ENCODE measurements around the gene RAB8B. TPM values are rescaled to one million over a fixed set of nuclear protein-coding genes. Genes with fewer than 3 reads are reported as not detected.

Gene RAB8B
- total RNA-seq, 4 donors from 2014 or later, result 11.0 to 12.9 (median 12.5) TPM

GRCh38 chr15:63301088-63301487, 111.7 kb downstream of the RAB8B start:
- H3K27me3 ChIP-seq, result no peaks in the 10 kb centered on the region
- no peaks in the 10 kb centered on the region for H3K4me1 ChIP-seq
- no peak for DNase-seq (ENCODE audit: low spot score in 2 of 2)
- H3K27ac ChIP-seq, result no peak overlapping the region
- no peak for TF ChIP-seq POLR2AphosphoS5 (IDR thresholded peaks at IDR 0.05)
- TF ChIP-seq POLR2A (IDR thresholded peaks at IDR 0.05), result no peak
- no peak for TF ChIP-seq CTCF (IDR thresholded peaks at IDR 0.05)
- 78% methylated on average over 1 of the region's 1 CpG for WGBS
- no peak overlapping the region for H3K4me3 ChIP-seq
- peaks cover 43% of the 10 kb centered on the region for H3K36me3 ChIP-seq
- no peaks in the 10 kb centered on the region for H3K9me3 ChIP-seq

- Histone ChIP-seq H3K27me3 (no peaks in the 10 kb centered on the region), H3K4me3 (no peak overlapping the region), H3K36me3 (peaks cover 44% of the 10 kb centered on the region), H3K9me3 (no peaks in the 10 kb centered on the region), H3K4me1 (peaks cover 10% of the 10 kb centered on the region), H3K27ac (no peak overlapping the region)
- no peak for DNase-seq (ENCODE audit: low spot score in 2 of 2)
- whole genome bisulfite sequencing, result 70% methylated on average over 5 of the region's 5 CpGs
- no peak for TF ChIP-seq POLR2AphosphoS5 (IDR thresholded peaks at IDR 0.05)
- no peak for TF ChIP-seq POLR2A (IDR thresholded peaks at IDR 0.05)
- no peak for TF ChIP-seq EP300 (IDR thresholded peaks at IDR 0.05)
- no peak for TF ChIP-seq CTCF (IDR thresholded peaks at IDR 0.05)
Observed at GRCh38 chr15:63305260-63305659, 115.9 kb downstream of the RAB8B start.

- no peak for TF ChIP-seq CTCF (IDR thresholded peaks at IDR 0.05)
- TF ChIP-seq POLR2A (IDR thresholded peaks at IDR 0.05), result no peak
- no peak for TF ChIP-seq EP300 (IDR thresholded peaks at IDR 0.05)
- TF ChIP-seq POLR2AphosphoS5 (IDR thresholded peaks at IDR 0.05), result no peak
- 74% methylated on average over 5 of the region's 5 CpGs for WGBS
- H3K36me3 ChIP-seq, result peaks cover 44% of the 10 kb centered on the region
- no peak for DNase-seq (ENCODE audit: low spot score in 2 of 2)
- no peak overlapping the region for H3K27ac ChIP-seq
- H3K27me3 ChIP-seq, result no peaks in the 10 kb centered on the region
- no peaks in the 10 kb centered on the region for H3K9me3 ChIP-seq
- H3K4me1 ChIP-seq, result peaks cover 10% of the 10 kb centered on the region
- no peak overlapping the region for H3K4me3 ChIP-seq
Observed at GRCh38 chr15:63306492-63307073, 117.2 kb downstream of the RAB8B start.

- Histone ChIP-seq H3K27ac (no peak overlapping the region), H3K9me3 (no peaks in the 10 kb centered on the region), H3K4me3 (no peak overlapping the region), H3K27me3 (no peaks in the 10 kb centered on the region), H3K4me1 (peaks cover 10% of the 10 kb centered on the region), H3K36me3 (peaks cover 27% of the 10 kb centered on the region)
- no peak for DNase-seq (ENCODE audit: low spot score in 2 of 2)
- TF ChIP-seq CTCF (IDR thresholded peaks at IDR 0.05) (no peak), EP300 (IDR thresholded peaks at IDR 0.05) (no peak), POLR2AphosphoS5 (IDR thresholded peaks at IDR 0.05) (no peak), POLR2A (IDR thresholded peaks at IDR 0.05) (no peak)
- WGBS, result 85% methylated on average over 3 of the region's 4 CpGs
Observed at GRCh38 chr15:63308491-63308890, 119.1 kb downstream of the RAB8B start.

GRCh38 chr15:63308947-63309346, 119.5 kb downstream of the RAB8B start:
- Histone ChIP-seq H3K4me1 (peaks cover 10% of the 10 kb centered on the region), H3K9me3 (no peaks in the 10 kb centered on the region), H3K27ac (no peak overlapping the region), H3K4me3 (no peak overlapping the region), H3K36me3 (peaks cover 22% of the 10 kb centered on the region), H3K27me3 (no peaks in the 10 kb centered on the region)
- WGBS, result 69% methylated on average over 2 of the region's 2 CpGs
- TF ChIP-seq EP300 (IDR thresholded peaks at IDR 0.05), result no peak
- TF ChIP-seq POLR2AphosphoS5 (IDR thresholded peaks at IDR 0.05), result no peak
- no peak for TF ChIP-seq POLR2A (IDR thresholded peaks at IDR 0.05)
- TF ChIP-seq CTCF (IDR thresholded peaks at IDR 0.05), result no peak
- DNase-seq (ENCODE audit: low spot score in 2 of 2), result no peak

All from suprapubic skin (tissue), 4 donors.